ENCODE data around the gene MICAL2.

- TF ChIP-seq CTCF (IDR thresholded peaks at IDR 0.05) (no peak), POLR2A (IDR thresholded peaks at IDR 0.05) (no peak)
Measured at GRCh38 chr11:12261551-12261950, 151.2 kb downstream of the MICAL2 start.

Data from thyroid gland (tissue), 4 donors.